Neural cell (in vitro differentiated cells): ENCODE data around the gene XXYLT1. TPM values are rescaled to one million over a fixed set of nuclear protein-coding genes. Genes with fewer than 3 reads are reported as not detected.

Experiments
- H2AFZ ChIP-seq: fragments of 200-600, 300-800 bp; sonication (generic), shearing (Covaris generic); 2 replicates; pipeline ENCODE4 v1.6.0; 2014; ENCODE audit warnings: low read depth, mild to moderate bottlenecking, antibody characterized with exemption, low read length, moderate library complexity
- H3F3A ChIP-seq: fragments of 200-600 bp; shearing (Covaris generic); 2 replicates; pipeline ENCODE4 v1.6.1; 2016; ENCODE audit warnings: mild to moderate bottlenecking, moderate library complexity, mixed read lengths, antibody characterized with exemption, low read length; ENCODE audit not compliant: insufficient read depth, poor library complexity, severe bottlenecking
- H3K27ac ChIP-seq: fragments of 200-600, 300-800 bp; sonication (generic), shearing (Covaris generic); 2 replicates; pipeline ENCODE4 v1.5.1; 2014; ENCODE audit warnings: mild to moderate bottlenecking, low read length, moderate library complexity
- H3K27me3 ChIP-seq: fragments of 300-800, 200-600 bp; sonication (generic), shearing (Covaris generic); 2 replicates; pipeline ENCODE4 v1.6.0; 2014; ENCODE audit warnings: mild to moderate bottlenecking, low read depth, low read length, moderate library complexity; ENCODE audit not compliant: insufficient read depth
- H3K36me3 ChIP-seq: fragments of 300-800, 200-600 bp; sonication (generic), shearing (Covaris generic); 2 replicates; pipeline ENCODE4 v1.5.1; 2014; ENCODE audit warnings: mild to moderate bottlenecking, antibody characterized with exemption, low read length, moderate library complexity; ENCODE audit not compliant: insufficient read depth
- H3K4me2 ChIP-seq: fragments of 300-800, 200-600 bp; sonication (generic), shearing (Covaris generic); 2 replicates; pipeline ENCODE4 v1.6.0; 2014; ENCODE audit warnings: mild to moderate bottlenecking, low read length
- H3K4me3 ChIP-seq: fragments of 300-800, 200-600 bp; sonication (generic), shearing (Covaris generic); 2 replicates; pipeline ENCODE4 v1.5.1; 2014; ENCODE audit warnings: mild to moderate bottlenecking, low read length, moderate library complexity
- H3K79me2 ChIP-seq: fragments of 200-600 bp; shearing (Covaris generic); replicated peaks from 2 replicates; pipeline ENCODE4 v1.6.0; 2014; ENCODE audit warnings: mild to moderate bottlenecking, low read length, moderate library complexity; ENCODE audit not compliant: insufficient read depth
- H3K9ac ChIP-seq: fragments of 300-800, 200-600 bp; sonication (generic), shearing (Covaris generic); 2 replicates; pipeline ENCODE4 v1.6.1; 2016; ENCODE audit warnings: mild to moderate bottlenecking, low read length, mixed read lengths
- H3K9me2 ChIP-seq: fragments of 200-600 bp; shearing (Covaris generic); 2 replicates; pipeline ENCODE4 v1.6.1; 2016; ENCODE audit warnings: mild to moderate bottlenecking, low read length, mixed read lengths; ENCODE audit not compliant: insufficient read depth
- H3K9me3 ChIP-seq: fragments of 200-600, 300-800 bp; sonication (generic), shearing (Covaris generic); 2 replicates; pipeline ENCODE4 v1.6.1; 2016; ENCODE audit warnings: mild to moderate bottlenecking, mixed run types, low read length, moderate library complexity, mixed read lengths
- H4K20me1 ChIP-seq: fragments of 200-600 bp; shearing (Covaris generic); 2 replicates; pipeline ENCODE4 v1.6.1; 2016; ENCODE audit warnings: mild to moderate bottlenecking, mixed run types; ENCODE audit not compliant: insufficient read depth
- EP300 ChIP-seq: fragments of 450-650 bp; conservative IDR thresholded peaks from 2 replicates; pipeline ENCODE4 v1.6.1; 2014; ENCODE audit warnings: antibody characterized with exemption, mild to moderate bottlenecking, moderate library complexity; ENCODE audit not compliant: poor library complexity, severe bottlenecking
- EZH2 ChIP-seq: fragments of 200-600, 300-800 bp; shearing (Covaris generic), sonication (generic); IDR thresholded peaks from 2 replicates; pipeline ENCODE4 v1.6.1; 2014; ENCODE audit warnings: antibody characterized with exemption, low read length, borderline replicate concordance, mild to moderate bottlenecking; ENCODE audit not compliant: insufficient read depth, poor library complexity, severe bottlenecking
- MXI1 ChIP-seq: fragments of 450-650 bp; conservative IDR thresholded peaks from 2 replicates; pipeline ENCODE4 v1.6.1; 2014; ENCODE audit warnings: antibody characterized with exemption, mild to moderate bottlenecking; ENCODE audit not compliant: poor library complexity, severe bottlenecking
- POLR2AphosphoS5 ChIP-seq: IDR thresholded peaks from 2 replicates; pipeline ENCODE4 v1.6.1; 2012
- RAD21 ChIP-seq: fragments of 450-650 bp; conservative IDR thresholded peaks from 2 replicates; pipeline ENCODE4 v1.6.1; 2014; ENCODE audit warnings: antibody characterized with exemption, mild to moderate bottlenecking, moderate library complexity
- SMC3 ChIP-seq: fragments of 450-650 bp; conservative IDR thresholded peaks from 2 replicates; pipeline ENCODE4 v1.6.1; 2014; ENCODE audit warnings: antibody characterized with exemption, mild to moderate bottlenecking, moderate library complexity; ENCODE audit not compliant: poor library complexity
- TAF1 ChIP-seq: IDR thresholded peaks from 2 replicates; pipeline ENCODE4 v1.6.1; 2012; ENCODE audit warnings: low read depth
- polyA plus RNA-seq: library from polyadenylated mRNA; depleted of rRNA; stranded (reverse); fragments of >200 nt; gene quantifications from 2 replicates; pipeline ENCODE4 v1.2.3, GENCODE V29; 2014
- TF ChIP-seq, protein P1 (sequence below): IDR thresholded peaks from 2 replicates; pipeline ENCODE4 v1.6.1; 2012; ENCODE audit warnings: borderline replicate concordance
- TF ChIP-seq, protein P2 (sequence below): fragments of 450-650 bp; IDR thresholded peaks from 2 replicates; pipeline ENCODE4 v1.5.1; 2014; ENCODE audit warnings: antibody characterized with exemption, mild to moderate bottlenecking, moderate library complexity; ENCODE audit not compliant: poor library complexity, severe bottlenecking

Gene XXYLT1
- polyA plus RNA-seq, 1 donor from 2014 or later = 25.4 TPM

DNA sequence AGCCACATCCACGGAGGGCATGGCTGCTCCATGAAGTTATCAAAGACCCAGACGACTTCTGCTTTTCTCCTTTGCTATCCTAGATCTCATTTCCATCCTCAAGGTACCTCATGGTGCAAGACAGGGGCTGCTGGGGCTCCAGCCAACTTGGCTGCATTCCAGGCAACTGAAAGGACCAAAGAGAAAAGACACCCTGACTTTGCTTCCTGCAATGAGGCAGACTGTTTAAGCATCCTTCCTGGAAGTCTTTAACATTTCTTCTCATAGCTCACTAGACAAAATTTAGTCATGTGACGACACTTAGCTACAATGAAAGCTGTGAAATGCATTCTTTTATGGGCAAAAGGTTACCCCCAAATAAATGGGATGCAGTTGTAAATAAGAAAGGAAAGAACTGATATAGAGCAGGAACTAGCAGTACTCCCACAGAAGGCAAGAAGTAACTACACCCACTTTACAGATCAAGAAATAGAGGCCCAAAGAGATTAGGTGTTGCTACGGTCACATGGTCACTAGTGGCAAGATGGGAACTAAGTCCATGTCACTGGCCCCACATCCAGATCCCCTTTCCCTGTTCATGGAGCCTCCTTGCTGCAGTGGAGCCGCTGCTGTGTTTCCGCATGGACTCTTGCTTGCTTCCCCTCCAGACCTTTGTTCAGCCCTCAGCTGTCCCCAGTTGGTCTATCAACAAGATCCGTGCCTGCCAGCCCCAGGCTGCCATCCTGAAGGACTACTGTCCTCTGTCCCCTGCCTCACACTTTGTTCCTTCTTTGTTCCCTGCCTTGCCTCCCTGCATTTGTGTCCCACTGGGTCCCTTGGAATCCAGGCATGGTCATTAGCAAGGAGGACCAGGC lies 107.0 kb downstream of the XXYLT1 start:
- no peaks in the 10 kb centered on the region for H3K79me2 ChIP-seq
- H3K27ac ChIP-seq = no peak overlapping the region
- H4K20me1 ChIP-seq = no peaks in the 10 kb centered on the region
- no peaks in the 10 kb centered on the region for H3K9me3 ChIP-seq
- H3K4me3 ChIP-seq = no peak overlapping the region
- TF ChIP-seq POLR2AphosphoS5 (no peak), MXI1 (no peak), RAD21 (no peak), EZH2 (no peak), TAF1 (no peak), EP300 (no peak), SMC3 (no peak)
- TF ChIP-seq, protein P1, sequence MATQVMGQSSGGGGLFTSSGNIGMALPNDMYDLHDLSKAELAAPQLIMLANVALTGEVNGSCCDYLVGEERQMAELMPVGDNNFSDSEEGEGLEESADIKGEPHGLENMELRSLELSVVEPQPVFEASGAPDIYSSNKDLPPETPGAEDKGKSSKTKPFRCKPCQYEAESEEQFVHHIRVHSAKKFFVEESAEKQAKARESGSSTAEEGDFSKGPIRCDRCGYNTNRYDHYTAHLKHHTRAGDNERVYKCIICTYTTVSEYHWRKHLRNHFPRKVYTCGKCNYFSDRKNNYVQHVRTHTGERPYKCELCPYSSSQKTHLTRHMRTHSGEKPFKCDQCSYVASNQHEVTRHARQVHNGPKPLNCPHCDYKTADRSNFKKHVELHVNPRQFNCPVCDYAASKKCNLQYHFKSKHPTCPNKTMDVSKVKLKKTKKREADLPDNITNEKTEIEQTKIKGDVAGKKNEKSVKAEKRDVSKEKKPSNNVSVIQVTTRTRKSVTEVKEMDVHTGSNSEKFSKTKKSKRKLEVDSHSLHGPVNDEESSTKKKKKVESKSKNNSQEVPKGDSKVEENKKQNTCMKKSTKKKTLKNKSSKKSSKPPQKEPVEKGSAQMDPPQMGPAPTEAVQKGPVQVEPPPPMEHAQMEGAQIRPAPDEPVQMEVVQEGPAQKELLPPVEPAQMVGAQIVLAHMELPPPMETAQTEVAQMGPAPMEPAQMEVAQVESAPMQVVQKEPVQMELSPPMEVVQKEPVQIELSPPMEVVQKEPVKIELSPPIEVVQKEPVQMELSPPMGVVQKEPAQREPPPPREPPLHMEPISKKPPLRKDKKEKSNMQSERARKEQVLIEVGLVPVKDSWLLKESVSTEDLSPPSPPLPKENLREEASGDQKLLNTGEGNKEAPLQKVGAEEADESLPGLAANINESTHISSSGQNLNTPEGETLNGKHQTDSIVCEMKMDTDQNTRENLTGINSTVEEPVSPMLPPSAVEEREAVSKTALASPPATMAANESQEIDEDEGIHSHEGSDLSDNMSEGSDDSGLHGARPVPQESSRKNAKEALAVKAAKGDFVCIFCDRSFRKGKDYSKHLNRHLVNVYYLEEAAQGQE = no peak
- TF ChIP-seq, protein P2, sequence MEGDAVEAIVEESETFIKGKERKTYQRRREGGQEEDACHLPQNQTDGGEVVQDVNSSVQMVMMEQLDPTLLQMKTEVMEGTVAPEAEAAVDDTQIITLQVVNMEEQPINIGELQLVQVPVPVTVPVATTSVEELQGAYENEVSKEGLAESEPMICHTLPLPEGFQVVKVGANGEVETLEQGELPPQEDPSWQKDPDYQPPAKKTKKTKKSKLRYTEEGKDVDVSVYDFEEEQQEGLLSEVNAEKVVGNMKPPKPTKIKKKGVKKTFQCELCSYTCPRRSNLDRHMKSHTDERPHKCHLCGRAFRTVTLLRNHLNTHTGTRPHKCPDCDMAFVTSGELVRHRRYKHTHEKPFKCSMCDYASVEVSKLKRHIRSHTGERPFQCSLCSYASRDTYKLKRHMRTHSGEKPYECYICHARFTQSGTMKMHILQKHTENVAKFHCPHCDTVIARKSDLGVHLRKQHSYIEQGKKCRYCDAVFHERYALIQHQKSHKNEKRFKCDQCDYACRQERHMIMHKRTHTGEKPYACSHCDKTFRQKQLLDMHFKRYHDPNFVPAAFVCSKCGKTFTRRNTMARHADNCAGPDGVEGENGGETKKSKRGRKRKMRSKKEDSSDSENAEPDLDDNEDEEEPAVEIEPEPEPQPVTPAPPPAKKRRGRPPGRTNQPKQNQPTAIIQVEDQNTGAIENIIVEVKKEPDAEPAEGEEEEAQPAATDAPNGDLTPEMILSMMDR = no peak
- no peaks in the 10 kb centered on the region for H3F3A ChIP-seq
- H3K9ac ChIP-seq = no peak overlapping the region
- H3K36me3 ChIP-seq = no peaks in the 10 kb centered on the region
- no peaks in the 10 kb centered on the region for H3K27me3 ChIP-seq
- H3K9me2 ChIP-seq = no peaks in the 10 kb centered on the region
- H3K4me2 ChIP-seq = no peak overlapping the region
- no peak overlapping the region for H2AFZ ChIP-seq

DNA sequence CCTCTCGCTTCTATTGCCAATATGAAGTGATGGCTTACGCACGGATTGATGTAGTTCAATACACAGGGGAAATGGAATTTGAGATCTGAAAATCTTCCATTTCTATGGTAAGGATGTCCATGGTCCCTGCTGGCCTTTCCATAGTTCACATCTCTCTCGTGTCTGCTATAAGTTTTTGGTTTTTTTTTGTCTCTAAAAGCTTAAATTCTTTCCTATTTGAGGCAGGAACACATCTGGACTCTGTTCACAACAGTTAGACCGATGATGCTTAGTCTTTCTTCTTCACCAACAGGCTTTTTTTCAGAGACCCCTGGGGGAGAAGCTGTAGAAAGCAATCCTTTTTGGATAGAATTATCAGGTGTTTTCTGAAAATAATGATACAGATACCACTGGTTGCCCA lies 108.1 kb downstream of the XXYLT1 start:
- TF ChIP-seq SMC3 (no peak), POLR2AphosphoS5 (no peak), TAF1 (no peak), RAD21 (no peak), EP300 (no peak), EZH2 (no peak), MXI1 (no peak)
- TF ChIP-seq, protein P2 = no peak
- TF ChIP-seq, protein P1 = no peak
- no peak overlapping the region for H3K9ac ChIP-seq
- H3K36me3 ChIP-seq = no peaks in the 10 kb centered on the region
- no peaks in the 10 kb centered on the region for H3K9me3 ChIP-seq
- no peak overlapping the region for H3K4me3 ChIP-seq
- no peaks in the 10 kb centered on the region for H3K27me3 ChIP-seq
- H3K4me2 ChIP-seq = no peak overlapping the region
- H3F3A ChIP-seq = no peaks in the 10 kb centered on the region
- H3K9me2 ChIP-seq = no peaks in the 10 kb centered on the region
- no peak overlapping the region for H3K27ac ChIP-seq
- H3K79me2 ChIP-seq = no peaks in the 10 kb centered on the region
- no peak overlapping the region for H2AFZ ChIP-seq
- H4K20me1 ChIP-seq = no peaks in the 10 kb centered on the region
